ENCODE results near the gene CSAD.

- TF ChIP-seq, protein P1, sequence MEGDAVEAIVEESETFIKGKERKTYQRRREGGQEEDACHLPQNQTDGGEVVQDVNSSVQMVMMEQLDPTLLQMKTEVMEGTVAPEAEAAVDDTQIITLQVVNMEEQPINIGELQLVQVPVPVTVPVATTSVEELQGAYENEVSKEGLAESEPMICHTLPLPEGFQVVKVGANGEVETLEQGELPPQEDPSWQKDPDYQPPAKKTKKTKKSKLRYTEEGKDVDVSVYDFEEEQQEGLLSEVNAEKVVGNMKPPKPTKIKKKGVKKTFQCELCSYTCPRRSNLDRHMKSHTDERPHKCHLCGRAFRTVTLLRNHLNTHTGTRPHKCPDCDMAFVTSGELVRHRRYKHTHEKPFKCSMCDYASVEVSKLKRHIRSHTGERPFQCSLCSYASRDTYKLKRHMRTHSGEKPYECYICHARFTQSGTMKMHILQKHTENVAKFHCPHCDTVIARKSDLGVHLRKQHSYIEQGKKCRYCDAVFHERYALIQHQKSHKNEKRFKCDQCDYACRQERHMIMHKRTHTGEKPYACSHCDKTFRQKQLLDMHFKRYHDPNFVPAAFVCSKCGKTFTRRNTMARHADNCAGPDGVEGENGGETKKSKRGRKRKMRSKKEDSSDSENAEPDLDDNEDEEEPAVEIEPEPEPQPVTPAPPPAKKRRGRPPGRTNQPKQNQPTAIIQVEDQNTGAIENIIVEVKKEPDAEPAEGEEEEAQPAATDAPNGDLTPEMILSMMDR (IDR thresholded peaks at IDR 0.05), result no peak
- TF ChIP-seq POLR2AphosphoS5 (IDR thresholded peaks at IDR 0.05; ENCODE audit: low read depth, low read length), result no peak
- TF ChIP-seq TCF7L2 (IDR thresholded peaks at IDR 0.05; ENCODE audit: low read depth, low read length), result no peak
Measured at GRCh38 chr12:53220694-53221202, 40.0 kb upstream of the CSAD start.
